ENCODE data around the gene PPP1R15A. TPM values are rescaled to one million over a fixed set of nuclear protein-coding genes. Genes with fewer than 3 reads are reported as not detected.
"Not testable (repeated sequence)": the region's sequence is repeated elsewhere in the genome, so short reads cannot be mapped to it uniquely, and the experiment has no call there.

The PPP1R15A gene
- total RNA-seq, 1 donor from 2014 or later: 10.6 TPM

DNA sequence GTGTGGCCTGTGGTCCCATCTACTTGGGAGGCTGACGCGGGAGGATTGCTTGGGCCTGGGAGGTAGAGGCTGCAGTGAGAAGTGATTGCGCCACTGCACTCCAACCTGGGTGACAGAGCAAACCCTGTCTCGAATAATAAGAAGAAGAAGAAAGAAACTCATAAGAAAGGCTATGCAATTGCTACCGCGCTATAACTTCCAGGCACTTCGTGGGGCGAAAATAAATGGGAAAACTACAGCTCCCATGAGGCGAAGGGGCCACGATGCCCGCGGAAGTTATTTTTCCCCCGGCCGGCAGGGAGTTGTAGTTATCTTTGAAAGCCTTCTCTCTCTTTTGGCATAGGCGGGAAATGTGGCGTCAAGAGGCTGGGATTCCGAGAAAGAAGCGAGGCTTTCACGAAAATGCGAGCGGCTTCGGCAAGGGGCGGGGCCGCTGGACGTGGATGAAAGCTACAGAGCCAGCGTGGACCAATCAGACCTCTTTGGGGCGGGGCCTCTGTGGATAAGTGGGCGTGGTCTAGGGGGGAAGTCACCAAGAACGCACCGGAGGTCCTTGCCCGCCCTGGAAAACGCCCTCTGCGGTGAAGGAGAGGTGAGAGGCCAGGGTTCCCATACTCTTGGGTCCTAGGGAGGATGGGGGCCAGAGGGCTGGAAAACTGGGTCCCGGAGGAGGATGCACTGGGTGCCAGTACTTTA is 27.7 kb downstream of the PPP1R15A start, which contains the start of gene NUCB1:
TSS of gene NUCB1 (plus strand) at position 532 of the 696 bp plus-strand sequence. CDS start 485 bp downstream, outside the sequence.
- peak within 1 kb of the TSS; percentile 42 for H2AFZ ChIP-seq (replicated peaks)
- peak within 1 kb of the TSS; percentile 99 for H3K27ac Mint-ChIP-seq

DNA sequence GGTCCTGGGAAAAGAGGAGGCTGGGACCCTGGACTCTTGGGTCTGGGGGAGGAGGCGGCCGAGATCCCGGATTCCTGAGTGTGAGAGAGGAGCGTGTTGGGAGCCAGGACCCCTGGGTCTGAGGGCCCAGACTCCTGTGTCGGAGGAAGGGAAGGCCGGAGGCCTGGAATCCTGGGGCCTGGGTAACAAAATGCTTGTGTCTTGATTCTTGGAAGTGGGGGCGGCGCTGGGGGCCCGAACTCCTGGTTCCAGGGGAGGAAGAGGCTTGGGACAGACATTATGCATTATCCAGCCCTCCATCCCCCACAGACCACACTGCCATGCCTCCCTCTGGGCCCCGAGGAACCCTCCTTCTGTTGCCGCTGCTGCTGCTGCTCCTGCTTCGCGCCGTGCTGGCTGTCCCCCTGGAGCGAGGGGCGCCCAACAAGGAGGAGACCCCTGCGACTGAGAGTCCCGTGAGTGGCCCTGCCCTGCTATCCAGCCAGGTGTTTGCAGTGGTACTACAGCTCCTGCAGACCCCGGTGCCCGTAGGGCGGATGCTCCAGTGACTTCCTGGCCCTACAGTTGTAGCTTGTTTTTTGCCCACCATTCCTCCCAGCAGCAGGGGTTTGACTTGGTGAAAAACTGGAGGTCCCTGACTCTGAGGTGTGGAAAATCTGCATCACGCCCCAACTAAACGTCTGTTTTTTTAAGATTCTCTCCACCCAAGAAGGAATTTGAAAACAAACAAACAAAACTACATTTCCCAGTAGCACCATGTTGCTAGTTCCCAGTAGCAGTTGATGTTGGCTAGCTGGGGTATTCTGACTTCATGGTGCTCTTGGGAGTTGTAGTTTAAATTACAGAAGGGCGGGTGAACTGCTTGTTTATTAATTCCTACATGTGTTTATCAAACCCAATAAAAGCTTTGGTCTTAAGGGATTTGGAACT is 28.5 kb downstream of the PPP1R15A start:
- Histone ChIP-seq H3K79me2 (ENCODE audit: low read depth) (peaks cover 23% of the 10 kb centered on the region), H3K36me3 (no peaks in the 10 kb centered on the region), H3K9me3 (ENCODE audit: low read depth) (no peaks in the 10 kb centered on the region), H3F3A (ENCODE audit: low read depth) (peaks cover 17% of the 10 kb centered on the region), H3K27ac (peak overlapping the region; percentile 11), H2AFZ (replicated peaks) (no peak overlapping the region), H3K4me3 (peak overlapping the region; percentile 84), H3K4me2 (peak overlapping the region; percentile 75), H3K27me3 (no peaks in the 10 kb centered on the region), H3K4me1 (no peaks in the 10 kb centered on the region), H4K20me1 (ENCODE audit: low read depth) (peaks cover 4% of the 10 kb centered on the region), H3K9ac (peak overlapping the region; percentile 74)
- Mint-ChIP-seq H3K27ac (peak overlapping the region; percentile 99), H3K27me3 (ENCODE audit: insufficient read depth, low read depth) (peaks cover 2% of the 10 kb centered on the region), H3K4me1 (peaks cover 19% of the 10 kb centered on the region), H3K36me3 (peaks cover 14% of the 10 kb centered on the region), H3K4me3 (peak overlapping the region; percentile 96), H3K9me3 (no peaks in the 10 kb centered on the region)
- TF ChIP-seq, protein P1, sequence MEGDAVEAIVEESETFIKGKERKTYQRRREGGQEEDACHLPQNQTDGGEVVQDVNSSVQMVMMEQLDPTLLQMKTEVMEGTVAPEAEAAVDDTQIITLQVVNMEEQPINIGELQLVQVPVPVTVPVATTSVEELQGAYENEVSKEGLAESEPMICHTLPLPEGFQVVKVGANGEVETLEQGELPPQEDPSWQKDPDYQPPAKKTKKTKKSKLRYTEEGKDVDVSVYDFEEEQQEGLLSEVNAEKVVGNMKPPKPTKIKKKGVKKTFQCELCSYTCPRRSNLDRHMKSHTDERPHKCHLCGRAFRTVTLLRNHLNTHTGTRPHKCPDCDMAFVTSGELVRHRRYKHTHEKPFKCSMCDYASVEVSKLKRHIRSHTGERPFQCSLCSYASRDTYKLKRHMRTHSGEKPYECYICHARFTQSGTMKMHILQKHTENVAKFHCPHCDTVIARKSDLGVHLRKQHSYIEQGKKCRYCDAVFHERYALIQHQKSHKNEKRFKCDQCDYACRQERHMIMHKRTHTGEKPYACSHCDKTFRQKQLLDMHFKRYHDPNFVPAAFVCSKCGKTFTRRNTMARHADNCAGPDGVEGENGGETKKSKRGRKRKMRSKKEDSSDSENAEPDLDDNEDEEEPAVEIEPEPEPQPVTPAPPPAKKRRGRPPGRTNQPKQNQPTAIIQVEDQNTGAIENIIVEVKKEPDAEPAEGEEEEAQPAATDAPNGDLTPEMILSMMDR (IDR thresholded peaks at IDR 0.05): no peak
- TF ChIP-seq EZH2phosphoT487 (IDR thresholded peaks at IDR 0.05) (no peak), EZH2 (IDR thresholded peaks at IDR 0.05) (no peak)
- DNase-seq (ENCODE audit: low spot score): no peak

More for the DNA sequence above, 27.7 kb downstream of the PPP1R15A start, which contains the start of gene NUCB1:
- H3K79me2 ChIP-seq (ENCODE audit: low read depth): peaks cover 23% of the 10 kb centered on the region
- H3F3A ChIP-seq (ENCODE audit: low read depth): peaks cover 17% of the 10 kb centered on the region
- no peaks in the 10 kb centered on the region for H3K4me1 ChIP-seq
- Mint-ChIP-seq H3K4me1 (peaks cover 19% of the 10 kb centered on the region), H3K4me3 (peak within 1 kb of the TSS; percentile 96), H3K36me3 (peaks cover 10% of the 10 kb centered on the region), H3K9me3 (no peaks in the 10 kb centered on the region), H3K27me3 (ENCODE audit: insufficient read depth, low read depth) (peaks cover 2% of the 10 kb centered on the region)
- H3K27me3 ChIP-seq: no peaks in the 10 kb centered on the region
- TF ChIP-seq, protein P1 (IDR thresholded peaks at IDR 0.05): peak; percentile 18
- TF ChIP-seq EZH2 (IDR thresholded peaks at IDR 0.05): no peak
- no peak for TF ChIP-seq EZH2phosphoT487 (IDR thresholded peaks at IDR 0.05)
- no peaks in the 10 kb centered on the region for H3K36me3 ChIP-seq
- peak within 1 kb of the TSS; percentile 77 for H3K27ac ChIP-seq
- peak; percentile 99 for DNase-seq (ENCODE audit: low spot score)
- H3K9me3 ChIP-seq (ENCODE audit: low read depth): no peaks in the 10 kb centered on the region
- H3K9ac ChIP-seq: peak within 1 kb of the TSS; percentile 74
- peak within 1 kb of the TSS; percentile 75 for H3K4me2 ChIP-seq
- H3K4me3 ChIP-seq: peak within 1 kb of the TSS; percentile 84
- peaks cover 4% of the 10 kb centered on the region for H4K20me1 ChIP-seq (ENCODE audit: low read depth)

DNA sequence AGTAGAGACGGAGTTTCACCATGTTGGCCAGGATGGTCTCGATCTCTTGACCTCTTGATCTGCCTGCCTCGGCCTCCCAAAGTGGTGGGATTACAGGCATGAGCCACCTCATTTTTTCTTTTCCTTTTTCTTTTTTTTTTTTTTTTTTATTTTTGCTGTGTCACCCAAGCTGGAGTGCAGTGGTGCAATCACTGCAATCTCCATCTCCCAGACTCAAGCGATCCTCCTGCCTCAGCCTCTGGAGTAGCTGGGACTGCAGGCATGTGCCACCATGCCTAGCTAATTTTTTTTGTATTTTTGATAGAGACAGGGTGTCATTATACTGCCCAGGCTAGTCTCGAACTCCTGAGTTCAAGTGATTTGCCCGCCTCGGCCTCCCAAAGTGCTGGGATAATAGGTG is 30.1 kb downstream of the PPP1R15A start:
- peaks cover 23% of the 10 kb centered on the region for H3K79me2 ChIP-seq (ENCODE audit: low read depth)
- peaks cover 19% of the 10 kb centered on the region for H3K4me1 Mint-ChIP-seq
- H3K9me3 Mint-ChIP-seq; H3K27ac Mint-ChIP-seq; H3K27ac ChIP-seq; H3K27me3 ChIP-seq; H3K4me3 ChIP-seq; H4K20me1 ChIP-seq (ENCODE audit: low read depth); H3K9ac ChIP-seq; H2AFZ ChIP-seq (replicated peaks); H3K4me2 ChIP-seq; DNase-seq (ENCODE audit: low spot score); H3K4me1 ChIP-seq; H3K27me3 Mint-ChIP-seq (ENCODE audit: insufficient read depth, low read depth); H3K36me3 ChIP-seq; H3K9me3 ChIP-seq (ENCODE audit: low read depth): not testable (repeated sequence)
- peak overlapping the region; percentile 76 for H3K4me3 Mint-ChIP-seq
- peaks cover 10% of the 10 kb centered on the region for H3F3A ChIP-seq (ENCODE audit: low read depth)
- H3K36me3 Mint-ChIP-seq: peaks cover 16% of the 10 kb centered on the region

DNA sequence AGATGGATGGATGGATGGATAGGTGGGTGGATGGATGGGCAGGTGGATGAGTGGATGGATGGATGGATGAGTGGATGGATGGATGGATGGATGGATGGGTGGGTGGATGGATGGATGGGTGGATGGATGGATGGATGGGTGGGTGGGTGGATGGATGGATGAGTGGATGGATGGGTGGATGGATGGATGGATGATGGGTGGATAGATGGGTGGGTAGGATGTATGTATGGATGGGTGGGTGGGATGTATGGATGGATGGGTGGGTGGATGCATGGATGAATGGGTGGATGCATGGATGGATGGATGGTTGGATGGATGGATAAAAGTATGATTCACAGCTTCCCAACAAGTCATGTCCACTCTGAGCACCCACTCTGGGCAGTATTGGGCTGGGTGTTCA is 31.6 kb downstream of the PPP1R15A start:
- H3K27ac Mint-ChIP-seq; H3K4me3 Mint-ChIP-seq; H3K36me3 ChIP-seq; H3K4me1 ChIP-seq; H3K27ac ChIP-seq; DNase-seq (ENCODE audit: low spot score); H3K9me3 ChIP-seq (ENCODE audit: low read depth); H3K27me3 ChIP-seq; H2AFZ ChIP-seq (replicated peaks); H3K4me3 ChIP-seq; H3K4me2 ChIP-seq; H3K9ac ChIP-seq; H3K9me3 Mint-ChIP-seq; H3K27me3 Mint-ChIP-seq (ENCODE audit: insufficient read depth, low read depth); H4K20me1 ChIP-seq (ENCODE audit: low read depth): not testable (repeated sequence)
- Histone ChIP-seq H3K79me2 (ENCODE audit: low read depth) (peaks cover 23% of the 10 kb centered on the region), H3F3A (ENCODE audit: low read depth) (peaks cover 10% of the 10 kb centered on the region)
- Mint-ChIP-seq H3K36me3 (peaks cover 19% of the 10 kb centered on the region), H3K4me1 (peaks cover 19% of the 10 kb centered on the region)
